SK-N-SH (cell line): Measurements from ENCODE around the gene FOXR1. TPM values are rescaled to one million over a fixed set of nuclear protein-coding genes. Genes with fewer than 3 reads are reported as not detected.
A peak's percentile ranks its signal among the peaks of the same experiment; 100 is the strongest.

Experiments
- CTCF ChIA-PET: fragments of 300-600, 350-600 bp; formaldehyde crosslinking; extraction: SDS; loops from one replicate; lab custom pipeline; 2021; lab: Yijun Ruan, JAX
- POLR2A ChIA-PET: fragments of 350-600 bp; sonication (Branson Sonifier 250); formaldehyde crosslinking; extraction: SDS; loops from one replicate; lab custom pipeline; 2020; ENCODE audit warnings: antibody characterized with exemption, inconsistent platforms; lab: Yijun Ruan, JAX
- DNase-seq: peaks from one replicate; pipeline ENCODE4 v3.0.0; 2012
- H2AFZ ChIP-seq: fragments of 200-600 bp; sonication (generic); 2 replicates; pipeline ENCODE4 v1.8.1; 2016; ENCODE audit warnings: antibody characterized with exemption, mild to moderate bottlenecking, low read depth
- H3F3A ChIP-seq: fragments of 200-600 bp; sonication (generic); replicated peaks from 2 replicates; pipeline ENCODE3; 2016; ENCODE audit warnings: antibody characterized with exemption, mild to moderate bottlenecking; ENCODE audit not compliant: insufficient read depth
- H3K27ac ChIP-seq, 2 experiments: fragments of 200-500 bp in 1 of 2; fragments of 200-600 bp in 1 of 2; sonication (Bioruptor generic) in 1 of 2; sonication (generic), shearing (Covaris generic) in 1 of 2; 2 replicates each; pipeline versions ENCODE4 v1.5.1 to v1.6.1; 2014 to 2016; ENCODE audit warnings: low read depth in 2 of 2, inconsistent platforms in 1 of 2, low read length in 1 of 2, mild to moderate bottlenecking in 1 of 2, mixed read lengths in 1 of 2
- H3K27me3 ChIP-seq: fragments of 200-600 bp; sonication (generic), shearing (Covaris generic); 2 replicates; pipeline ENCODE4 v1.6.1; 2016; ENCODE audit warnings: mixed run types; ENCODE audit not compliant: insufficient read depth
- H3K36me3 ChIP-seq, 2 experiments: fragments of 200-500 bp in 1 of 2; fragments of 200-600 bp in 1 of 2; sonication (Bioruptor generic) in 1 of 2; sonication (generic) in 1 of 2; replicated peaks in 1 of 2; 2 replicates each; pipeline versions ENCODE3 to v1.5.1; 2014 to 2016; ENCODE audit warnings: low read length in 1 of 2, mild to moderate bottlenecking in 1 of 2; ENCODE audit not compliant: insufficient read depth in 2 of 2, control insufficient read depth in 1 of 2
- H3K4me1 ChIP-seq, 2 experiments: fragments of 200-500 bp in 1 of 2; fragments of 200-600 bp in 1 of 2; sonication (Bioruptor generic) in 1 of 2; sonication (generic), shearing (Covaris generic) in 1 of 2; 2 replicates each; pipeline versions ENCODE4 v1.5.1 to v1.6.1; 2014 to 2016; ENCODE audit warnings: low read depth in 1 of 2, low read length in 1 of 2, mixed run types in 1 of 2; ENCODE audit not compliant: insufficient read depth in 2 of 2, control insufficient read depth in 1 of 2
- H3K4me2 ChIP-seq: fragments of 200-600 bp; sonication (generic), shearing (Covaris generic); 2 replicates; pipeline ENCODE4 v1.6.1; 2017; ENCODE audit warnings: mixed run types
- H3K4me3 ChIP-seq, 2 experiments: fragments of 200-500 bp in 1 of 2; fragments of 200-600 bp in 1 of 2; sonication (Bioruptor generic) in 1 of 2; sonication (generic), shearing (Covaris generic) in 1 of 2; 2 replicates each; pipeline versions ENCODE4 v1.5.1 to v1.8.1; 2014 to 2016; ENCODE audit warnings: low read depth in 2 of 2, inconsistent platforms in 1 of 2, low read length in 1 of 2, mild to moderate bottlenecking in 1 of 2, mixed read lengths in 1 of 2, moderate library complexity in 1 of 2
- H3K79me2 ChIP-seq: fragments of 200-600 bp; sonication (generic); 2 replicates; pipeline ENCODE4 v1.8.1; 2017; ENCODE audit warnings: mild to moderate bottlenecking; ENCODE audit not compliant: insufficient read depth
- H3K9ac ChIP-seq: fragments of 200-600 bp; sonication (generic); 2 replicates; pipeline ENCODE4 v1.6.1; 2017; ENCODE audit warnings: mixed run types
- H3K9me2 ChIP-seq: fragments of 200-600 bp; sonication (generic); 2 replicates; pipeline ENCODE4 v1.6.1; 2017; ENCODE audit warnings: mixed run types
- H3K9me3 ChIP-seq: fragments of 200-600 bp; sonication (generic); 2 replicates; pipeline ENCODE4 v1.6.1; 2017; ENCODE audit warnings: mixed run types, mild to moderate bottlenecking, moderate library complexity
- H4K20me1 ChIP-seq: fragments of 200-600 bp; sonication (generic); 2 replicates; pipeline ENCODE4 v1.6.1; 2017; ENCODE audit warnings: mild to moderate bottlenecking, mixed run types; ENCODE audit not compliant: insufficient read depth
- CHD2 ChIP-seq: fragments of 150-350 bp; IDR thresholded peaks from 2 replicates; pipeline ENCODE4 v1.6.1; 2018; ENCODE audit warnings: low read length; ENCODE audit not compliant: partially characterized antibody
- ELF1 ChIP-seq: IDR thresholded peaks from 2 replicates; pipeline ENCODE4 v1.4.0; 2012
- FOSL2 ChIP-seq: IDR thresholded peaks from 2 replicates; pipeline ENCODE4 v1.4.0; 2012; ENCODE audit warnings: low read depth, mild to moderate bottlenecking, moderate library complexity, borderline replicate concordance
- GATA2 ChIP-seq: sonication (generic); formaldehyde crosslinking; IDR thresholded peaks from 2 replicates; pipeline ENCODE4 v1.5.0; 2020; ENCODE audit warnings: mild to moderate bottlenecking, missing genetic modification reagents
- MEF2A ChIP-seq: IDR thresholded peaks from 2 replicates; pipeline ENCODE4 v1.4.0; 2012; ENCODE audit warnings: low read depth, borderline replicate concordance
- NFIC ChIP-seq: IDR thresholded peaks from 2 replicates; pipeline ENCODE4 v1.4.0; 2012; ENCODE audit warnings: borderline replicate concordance
- NRF1 ChIP-seq: IDR thresholded peaks from 2 replicates; pipeline ENCODE4 v1.6.1; 2012; ENCODE audit warnings: low read depth, mild to moderate bottlenecking, low read length
- RAD21 ChIP-seq: IDR thresholded peaks from 2 replicates; pipeline ENCODE4 v1.6.1; 2012; ENCODE audit warnings: mild to moderate bottlenecking, low read length
- RCOR1 ChIP-seq: fragments of 150-350 bp; IDR thresholded peaks from 2 replicates; pipeline ENCODE4 v1.6.1; 2017; ENCODE audit warnings: antibody characterized with exemption, low read length
- RFX5 ChIP-seq: IDR thresholded peaks from 2 replicates; pipeline ENCODE4 v1.6.1; 2012; ENCODE audit warnings: mild to moderate bottlenecking, improper control_type of control experiment, low read length
- RXRA ChIP-seq: IDR thresholded peaks from 2 replicates; pipeline ENCODE4 v1.4.0; 2012; ENCODE audit warnings: low read depth, mild to moderate bottlenecking, borderline replicate concordance
- SIN3A ChIP-seq: IDR thresholded peaks from 2 replicates; pipeline ENCODE4 v1.6.1; 2012; ENCODE audit warnings: low read depth, mild to moderate bottlenecking, low read length, moderate library complexity, borderline replicate concordance
- TCF12 ChIP-seq: IDR thresholded peaks from 2 replicates; pipeline ENCODE4 v1.4.0; 2012
- TEAD4 ChIP-seq: IDR thresholded peaks from 2 replicates; pipeline ENCODE4 v1.4.0; 2012; ENCODE audit warnings: mild to moderate bottlenecking, borderline replicate concordance; ENCODE audit not compliant: insufficient read depth
- YY1 ChIP-seq: IDR thresholded peaks from 2 replicates; pipeline ENCODE4 v1.4.0; 2012; ENCODE audit warnings: low read depth, mild to moderate bottlenecking
- WGBS: methylation state at CpG from one replicate; pipeline ENCODE4 v1.1.6; 2017; ENCODE audit warnings: low lambda C conversion rate; 5-methylcytosine and 5-hydroxymethylcytosine counted together
- polyA plus RNA-seq, 3 experiments: library from polyadenylated mRNA; depleted of rRNA; stranded (reverse); fragments of >200 nt; gene quantifications; 2 replicates each; pipeline ENCODE4 v1.2.3, GENCODE V29; 2012
- TF ChIP-seq, protein P1 (sequence below): fragments of 150-350 bp; IDR thresholded peaks from 2 replicates; pipeline ENCODE4 v1.6.1; 2017; ENCODE audit warnings: antibody characterized with exemption, low read length, low read depth, borderline replicate concordance
- TF ChIP-seq, protein P2 (sequence below): IDR thresholded peaks from 2 replicates; pipeline ENCODE4 v1.4.0; 2012; ENCODE audit warnings: low read depth, borderline replicate concordance
- TF ChIP-seq, protein P3 (sequence below): IDR thresholded peaks from 2 replicates; pipeline ENCODE4; 2012

The FOXR1 gene
- polyA plus RNA-seq, 1 of the 3 experiments (the other 2 are of a cell fraction), result not detected

DNA sequence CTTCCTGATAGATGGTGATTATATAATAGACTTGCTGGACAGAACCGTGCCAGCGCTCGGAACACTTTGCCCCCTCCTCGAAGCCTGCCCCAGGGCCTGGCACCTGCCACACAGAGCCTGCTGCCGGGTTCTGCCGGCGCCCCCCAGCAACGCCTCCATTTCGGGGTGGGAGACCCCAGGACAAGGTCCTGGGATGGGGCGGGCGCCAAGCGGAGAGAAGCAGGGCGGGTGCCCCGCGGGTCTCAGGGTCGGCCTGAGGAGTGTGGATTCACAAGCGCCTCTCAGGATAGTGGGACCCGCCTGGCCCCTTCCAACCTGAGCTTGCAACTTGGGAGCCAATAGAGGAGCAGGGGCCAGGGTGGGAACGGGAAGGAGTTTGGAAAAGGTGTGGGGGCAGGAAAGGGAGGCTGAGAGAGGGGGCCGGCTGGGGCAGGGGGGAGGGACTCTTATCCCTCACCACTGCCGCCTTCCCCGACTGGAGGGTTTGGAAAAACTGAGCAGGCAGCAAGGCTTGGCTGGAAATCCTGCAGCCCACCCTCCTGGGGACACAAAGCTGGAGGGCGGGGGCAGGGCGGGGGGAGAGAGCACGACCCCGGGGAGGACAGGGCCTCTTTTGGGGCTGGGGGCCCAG lies 42.6 kb upstream of the FOXR1 start:
- ChIA-PET CTCF (interaction anchor here (0.5 to 13.4 kb wide), 20 partner anchors 9 to 266 kb away, joined by 3 to 186 read pairs (median 4); partner anchors contain the start of genes DDX6 and UPK2), POLR2A (interaction anchor here (1.0 to 1.1 kb wide), 2 partner anchors 20 to 21 kb away, joined by 3 to 6 read pairs; no protein-coding TSS in a partner anchor)
- Histone ChIP-seq H3K4me1 (peaks cover 9 to 28% of the 10 kb centered on the region in 2 experiments; a peak in 3 of 4 replicates), H3K27ac (peak overlapping the region; percentile 91 to 93), H3K27me3 (no peaks in the 10 kb centered on the region), H3K79me2 (peaks cover 28% of the 10 kb centered on the region), H4K20me1 (peaks cover 9% of the 10 kb centered on the region), H3K4me2 (peak overlapping the region; percentile 93), H3K9me3 (no peaks in the 10 kb centered on the region), H3K9ac (peak overlapping the region; percentile 77), H3K9me2 (no peaks in the 10 kb centered on the region), H2AFZ (peak overlapping the region; percentile 71), H3K36me3 (no peaks in the 10 kb centered on the region), H3K4me3 (peak overlapping the region; percentile 80 to 99), H3F3A (peaks cover 39% of the 10 kb centered on the region)
- TF ChIP-seq ELF1, result 0 out of 2 replicates have a peak, but pooled peaks have one; percentile 30
- TF ChIP-seq, protein P1, sequence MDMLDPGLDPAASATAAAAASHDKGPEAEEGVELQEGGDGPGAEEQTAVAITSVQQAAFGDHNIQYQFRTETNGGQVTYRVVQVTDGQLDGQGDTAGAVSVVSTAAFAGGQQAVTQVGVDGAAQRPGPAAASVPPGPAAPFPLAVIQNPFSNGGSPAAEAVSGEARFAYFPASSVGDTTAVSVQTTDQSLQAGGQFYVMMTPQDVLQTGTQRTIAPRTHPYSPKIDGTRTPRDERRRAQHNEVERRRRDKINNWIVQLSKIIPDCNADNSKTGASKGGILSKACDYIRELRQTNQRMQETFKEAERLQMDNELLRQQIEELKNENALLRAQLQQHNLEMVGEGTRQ, result no peak
- peak; percentile 80 for DNase-seq
- 1% methylated on average over 11 of the region's 26 CpGs for WGBS

DNA sequence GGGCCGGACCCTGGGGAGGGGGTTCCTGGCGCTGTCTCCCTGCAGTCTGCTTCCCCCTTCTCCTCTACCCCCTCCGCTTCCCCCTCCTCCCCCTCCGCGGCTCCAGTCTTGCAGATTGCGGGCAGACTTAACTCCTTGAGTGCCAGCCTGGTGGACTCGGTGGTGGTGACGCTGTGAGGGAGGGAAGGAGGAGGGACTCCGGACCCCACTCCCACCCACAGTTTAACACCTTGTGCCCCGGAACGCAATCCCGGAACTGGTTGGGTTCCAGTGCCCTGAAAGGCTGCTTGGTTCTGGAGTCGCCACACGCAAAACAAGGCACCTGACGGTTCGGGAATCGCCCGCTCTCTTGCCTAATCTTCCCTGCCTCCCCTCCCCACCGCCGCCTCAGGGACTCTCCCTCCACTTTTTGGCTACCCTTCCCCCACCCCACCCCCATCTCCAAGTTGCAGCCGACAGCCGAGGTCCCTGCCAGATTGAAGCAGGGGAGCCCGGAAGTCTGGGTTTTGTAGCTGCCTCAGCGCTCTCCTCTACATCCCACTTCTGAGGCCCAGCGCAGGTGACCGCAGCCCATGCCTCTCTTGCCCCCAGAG lies 42.0 kb upstream of the FOXR1 start:
- Histone ChIP-seq H3K36me3 (no peaks in the 10 kb centered on the region), H3F3A (peaks cover 39% of the 10 kb centered on the region), H3K4me2 (peak overlapping the region; percentile 93), H2AFZ (peak overlapping the region; percentile 51; the same call in 1 of the 2 replicates), H3K9me2 (no peaks in the 10 kb centered on the region), H3K9me3 (no peaks in the 10 kb centered on the region), H3K4me1 (peaks cover 9 to 23% of the 10 kb centered on the region in 2 experiments; a peak in 3 of 4 replicates), H4K20me1 (peaks cover 2% of the 10 kb centered on the region), H3K79me2 (peaks cover 22% of the 10 kb centered on the region), H3K27ac (peak overlapping the region; percentile 91 to 93), H3K9ac (peak overlapping the region; percentile 77; the same call in 1 of the 2 replicates), H3K4me3 (peak overlapping the region; percentile 80 to 99), H3K27me3 (no peaks in the 10 kb centered on the region)
- ChIA-PET POLR2A (interaction anchor here (1.0 kb wide), 1 partner anchor 20 kb away, joined by 6 read pairs; no protein-coding TSS in a partner anchor), CTCF (interaction anchor here (0.9 to 13.4 kb wide), 18 partner anchors 10 to 240 kb away, joined by 3 to 186 read pairs (median 4); partner anchors contain the start of genes DDX6 and UPK2)
- DNase-seq, result peak; percentile 88
- under 1% methylated on average over 18 of the region's 26 CpGs for WGBS
- TF ChIP-seq, protein P2, sequence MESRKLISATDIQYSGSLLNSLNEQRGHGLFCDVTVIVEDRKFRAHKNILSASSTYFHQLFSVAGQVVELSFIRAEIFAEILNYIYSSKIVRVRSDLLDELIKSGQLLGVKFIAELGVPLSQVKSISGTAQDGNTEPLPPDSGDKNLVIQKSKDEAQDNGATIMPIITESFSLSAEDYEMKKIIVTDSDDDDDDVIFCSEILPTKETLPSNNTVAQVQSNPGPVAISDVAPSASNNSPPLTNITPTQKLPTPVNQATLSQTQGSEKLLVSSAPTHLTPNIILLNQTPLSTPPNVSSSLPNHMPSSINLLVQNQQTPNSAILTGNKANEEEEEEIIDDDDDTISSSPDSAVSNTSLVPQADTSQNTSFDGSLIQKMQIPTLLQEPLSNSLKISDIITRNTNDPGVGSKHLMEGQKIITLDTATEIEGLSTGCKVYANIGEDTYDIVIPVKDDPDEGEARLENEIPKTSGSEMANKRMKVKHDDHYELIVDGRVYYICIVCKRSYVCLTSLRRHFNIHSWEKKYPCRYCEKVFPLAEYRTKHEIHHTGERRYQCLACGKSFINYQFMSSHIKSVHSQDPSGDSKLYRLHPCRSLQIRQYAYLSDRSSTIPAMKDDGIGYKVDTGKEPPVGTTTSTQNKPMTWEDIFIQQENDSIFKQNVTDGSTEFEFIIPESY, result no peak
- TF ChIP-seq RFX5, result no peak
- TF ChIP-seq TCF12, result peak; percentile 32; the same call in 1 of the 2 replicates
- TF ChIP-seq, protein P3, sequence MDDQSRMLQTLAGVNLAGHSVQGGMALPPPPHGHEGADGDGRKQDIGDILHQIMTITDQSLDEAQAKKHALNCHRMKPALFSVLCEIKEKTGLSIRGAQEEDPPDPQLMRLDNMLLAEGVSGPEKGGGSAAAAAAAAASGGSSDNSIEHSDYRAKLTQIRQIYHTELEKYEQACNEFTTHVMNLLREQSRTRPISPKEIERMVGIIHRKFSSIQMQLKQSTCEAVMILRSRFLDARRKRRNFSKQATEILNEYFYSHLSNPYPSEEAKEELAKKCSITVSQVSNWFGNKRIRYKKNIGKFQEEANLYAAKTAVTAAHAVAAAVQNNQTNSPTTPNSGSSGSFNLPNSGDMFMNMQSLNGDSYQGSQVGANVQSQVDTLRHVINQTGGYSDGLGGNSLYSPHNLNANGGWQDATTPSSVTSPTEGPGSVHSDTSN, result peak; percentile 18; the same call in 1 of the 2 replicates
- no peak for TF ChIP-seq GATA2 (CRISPR knock-in tag)
- no peak for TF ChIP-seq TEAD4
- no peak for TF ChIP-seq NRF1
- TF ChIP-seq RAD21, result no peak
- no peak; the same call in 1 of the 2 replicates for TF ChIP-seq RCOR1
- no peak for TF ChIP-seq RXRA
- TF ChIP-seq CHD2, result peak; percentile 56
- no peak for TF ChIP-seq FOSL2
- 0 out of 2 replicates have a peak, but pooled peaks have one; percentile 15 for TF ChIP-seq YY1
- TF ChIP-seq MEF2A, result no peak
- peak; percentile 1; the same call in 1 of the 2 replicates for TF ChIP-seq SIN3A
- peak; percentile 67; the same call in 1 of the 2 replicates for TF ChIP-seq ELF1
- TF ChIP-seq NFIC, result no peak
